ENCODE data around the gene SRXN1.
"Not testable (repeated sequence)": the region's sequence is repeated elsewhere in the genome, so short reads cannot be mapped to it uniquely, and the experiment has no call there.

The SRXN1 gene

DNA sequence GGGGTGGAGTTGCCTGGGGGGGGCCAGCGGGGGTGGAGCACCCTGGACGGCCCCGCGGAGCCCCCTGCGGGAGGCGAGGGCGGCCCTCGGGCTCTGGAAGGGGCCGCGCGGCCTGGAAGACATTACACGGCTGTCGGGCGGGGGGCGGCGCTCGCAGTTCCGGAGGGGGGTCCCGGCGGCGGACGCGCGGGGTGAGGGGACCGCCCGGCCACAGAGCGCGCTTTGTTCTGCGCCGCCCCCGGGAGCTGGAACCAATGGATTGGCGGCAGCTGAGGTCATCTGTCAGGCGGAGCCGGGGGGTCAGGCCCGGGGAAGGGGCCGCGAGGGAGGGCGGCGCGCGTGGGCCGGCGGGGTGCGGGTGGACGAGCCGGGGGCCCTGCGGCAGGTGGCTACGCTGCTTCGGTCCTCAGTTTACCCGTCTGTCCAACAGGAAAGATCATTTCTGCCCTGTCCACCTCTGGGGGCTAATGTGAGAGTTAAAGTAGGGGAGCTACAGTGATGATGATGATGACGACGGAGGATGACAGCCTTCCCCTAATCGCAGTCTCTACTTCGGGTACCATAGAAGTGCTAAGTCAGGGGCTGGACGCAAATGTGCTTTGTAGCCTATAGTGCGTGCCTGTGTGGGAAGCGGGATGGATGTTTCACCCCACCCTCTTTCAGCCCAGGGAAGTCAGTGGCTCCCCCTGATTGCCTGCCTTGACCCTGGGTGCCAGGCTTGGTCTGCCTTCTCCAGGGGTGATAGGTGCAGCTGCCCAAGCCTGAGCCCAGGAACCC lies 10.4 kb downstream of the SRXN1 start:
- intact Hi-C loops (cut with DNase I), result loop anchor here (10.0 kb wide), 1 partner anchor 288 kb away; no protein-coding TSS in a partner anchor
- peak in 40 of 42 donors; percentile 24 to 80 (median 58) for DNase-seq

DNA sequence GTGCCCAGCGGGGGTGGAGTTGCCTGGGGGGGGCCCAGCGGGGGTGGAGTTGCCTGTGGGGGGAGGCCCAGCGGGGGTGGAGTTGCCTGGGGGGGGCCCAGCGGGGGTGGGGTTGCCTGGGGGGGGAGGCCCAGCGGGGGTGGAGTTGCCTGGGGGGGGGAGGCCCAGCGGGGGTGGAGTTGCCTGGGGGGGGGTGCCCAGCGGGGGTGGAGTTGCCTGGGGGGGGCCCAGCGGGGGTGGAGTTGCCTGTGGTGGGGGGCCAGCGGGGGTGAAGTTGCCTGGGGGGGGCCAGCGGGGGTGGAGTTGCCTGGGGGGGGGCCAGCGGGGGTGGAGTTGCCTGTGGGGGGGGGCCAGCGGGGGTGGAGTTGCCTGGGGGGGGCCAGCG lies 11.0 kb downstream of the SRXN1 start:
- intact Hi-C loops (cut with DNase I), result loop anchor here (10.0 kb wide), 1 partner anchor 287 kb away; no protein-coding TSS in a partner anchor

GRCh38 chr20:641516-641875 lies 11.5 kb downstream of the SRXN1 start:
- intact Hi-C loops (cut with DNase I), result loop anchor here (10.0 kb wide), 1 partner anchor 287 kb away; no protein-coding TSS in a partner anchor
- DNase-seq, result no peak

More for the DNA sequence above, 11.0 kb downstream of the SRXN1 start:
- DNase-seq, result not testable (repeated sequence)

DNA sequence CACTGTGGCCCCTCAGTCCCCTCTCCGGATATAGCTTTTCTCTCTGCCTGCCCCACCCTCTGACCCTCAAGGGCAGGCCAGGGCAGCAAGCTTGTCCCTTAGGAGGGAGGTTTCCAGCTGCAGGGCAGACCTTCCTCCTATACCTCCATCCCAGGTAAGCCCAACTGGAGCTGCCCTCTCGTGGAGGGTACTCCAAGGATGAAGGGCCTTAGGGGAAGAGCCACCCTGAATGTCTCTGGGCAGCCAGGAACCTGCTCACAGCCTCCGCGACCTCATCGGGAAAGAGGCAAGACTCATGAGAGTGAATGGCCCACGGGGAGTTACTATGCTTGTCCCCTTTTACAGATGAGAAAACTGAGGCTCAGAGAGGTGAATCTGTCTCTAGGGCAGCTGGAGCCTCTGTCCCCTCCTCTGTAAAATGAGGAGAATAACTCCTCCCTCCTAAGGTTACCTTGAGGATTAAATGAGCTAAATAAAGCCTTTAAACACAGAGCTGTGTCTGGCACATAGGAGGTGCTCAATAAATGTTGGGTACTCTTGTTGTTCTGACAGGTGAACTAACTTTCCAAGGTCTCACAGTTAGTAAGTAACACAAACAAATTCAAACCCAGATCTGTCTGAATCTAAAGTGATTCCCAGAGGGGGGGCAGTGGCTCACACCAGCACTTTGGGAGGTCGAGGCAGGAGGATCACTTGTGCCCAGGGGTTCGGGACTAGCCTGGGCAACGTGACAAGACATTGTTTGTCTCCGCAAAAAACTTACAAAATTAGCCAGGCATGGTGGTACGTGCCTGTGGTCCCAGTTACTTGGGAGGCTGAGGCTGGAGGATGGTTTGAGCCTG lies 12.1 kb downstream of the SRXN1 start:
- DNase-seq, result no peak
- intact Hi-C loops (cut with DNase I), result loop anchor here (10.0 kb wide), 1 partner anchor 286 kb away; no protein-coding TSS in a partner anchor

DNA sequence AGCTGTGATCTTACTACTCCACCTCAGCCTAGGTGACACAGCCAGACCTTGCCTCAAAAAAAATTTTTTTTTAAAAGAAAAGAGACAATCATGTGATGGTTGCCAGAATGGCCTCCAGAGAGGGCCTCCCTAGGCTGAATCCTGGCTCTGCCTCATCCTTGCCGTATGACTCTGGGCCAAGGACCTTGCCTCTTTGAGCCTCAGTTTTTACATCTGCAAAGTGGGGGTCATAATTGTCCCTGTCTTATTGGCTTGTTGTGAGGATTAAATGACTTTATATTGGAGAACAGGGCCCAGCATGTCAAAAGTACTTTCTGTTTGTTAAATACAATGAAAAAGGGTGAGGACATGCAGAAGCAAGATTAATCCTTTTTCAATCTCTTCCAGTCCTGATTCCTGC lies 14.4 kb downstream of the SRXN1 start:
- DNase-seq, result no peak

GRCh38 chr20:637559-637958 lies 15.4 kb downstream of the SRXN1 start:
- intact Hi-C loops (cut with DNase I), result no loop called here
- DNase-seq, result no peak

More for the DNA sequence above, 14.4 kb downstream of the SRXN1 start:
- intact Hi-C loops (cut with DNase I), result no loop called here

GRCh38 chr20:635893-636338 lies 17.1 kb downstream of the SRXN1 start:
- DNase-seq, result no peak
- intact Hi-C loops (cut with DNase I), result no loop called here

GRCh38 chr20:635028-635892 lies 17.7 kb downstream of the SRXN1 start:
- intact Hi-C loops (cut with DNase I), result no loop called here
- no peak for DNase-seq

- peak in 36 of 42 donors; percentile 14 to 73 (median 48) for DNase-seq
- intact Hi-C loops (cut with DNase I), result no loop called here
Measured at GRCh38 chr20:634148-634925, 18.7 kb downstream of the SRXN1 start.

DNA sequence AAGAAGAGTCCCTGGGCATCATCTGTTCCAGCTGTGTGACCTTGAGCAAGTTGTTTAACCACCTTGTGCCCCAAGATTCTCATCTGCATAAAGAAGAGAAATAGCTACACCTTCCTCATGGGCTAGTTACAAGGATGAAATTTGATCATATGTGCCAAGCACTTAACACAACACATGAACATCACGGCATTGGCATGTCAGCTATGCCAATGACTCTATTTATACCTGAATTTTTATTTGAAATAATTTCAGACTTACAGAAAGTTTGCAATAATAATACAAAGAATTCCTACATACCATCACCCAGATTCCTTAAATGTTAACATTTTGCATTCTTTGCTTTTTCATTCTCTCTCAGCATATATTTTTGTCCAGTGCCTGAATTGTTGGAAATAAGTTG lies 21.9 kb downstream of the SRXN1 start:
- no peak for DNase-seq
- intact Hi-C loops (cut with DNase I), result no loop called here

GRCh38 chr20:626579-626978 lies 26.4 kb downstream of the SRXN1 start:
- intact Hi-C loops (cut with DNase I), result no loop called here
- no peak for DNase-seq

- DNase-seq, result no peak
Measured at GRCh38 chr20:625360-625932, 27.6 kb downstream of the SRXN1 start.

GRCh38 chr20:623704-624103 lies 29.3 kb downstream of the SRXN1 start:
- intact Hi-C loops (cut with DNase I), result no loop called here
- DNase-seq, result no peak

More at GRCh38 chr20:625360-625932, 27.6 kb downstream of the SRXN1 start:
- intact Hi-C loops (cut with DNase I), result no loop called here

DNA sequence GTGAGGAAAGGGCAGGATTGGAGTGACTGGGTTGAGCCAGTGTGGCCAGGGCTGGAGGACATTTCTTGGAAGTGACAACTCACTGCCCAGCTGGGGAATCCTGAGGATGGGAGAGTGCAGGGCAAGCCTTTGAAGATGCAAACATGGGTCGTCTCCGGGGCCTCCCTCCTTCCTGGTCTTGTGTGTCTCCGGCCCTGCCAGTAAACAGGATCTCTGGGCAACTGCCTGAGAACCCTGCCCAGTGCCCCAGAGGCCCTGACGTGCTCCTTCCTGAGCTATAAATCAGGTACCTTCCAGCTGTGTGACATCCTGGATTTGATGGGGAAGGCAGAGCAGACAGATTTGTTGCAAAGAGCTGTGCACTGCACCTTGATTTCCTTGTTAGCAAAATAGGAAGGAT lies 30.0 kb downstream of the SRXN1 start:
- intact Hi-C loops (cut with DNase I), result no loop called here
- no peak for DNase-seq

DNA sequence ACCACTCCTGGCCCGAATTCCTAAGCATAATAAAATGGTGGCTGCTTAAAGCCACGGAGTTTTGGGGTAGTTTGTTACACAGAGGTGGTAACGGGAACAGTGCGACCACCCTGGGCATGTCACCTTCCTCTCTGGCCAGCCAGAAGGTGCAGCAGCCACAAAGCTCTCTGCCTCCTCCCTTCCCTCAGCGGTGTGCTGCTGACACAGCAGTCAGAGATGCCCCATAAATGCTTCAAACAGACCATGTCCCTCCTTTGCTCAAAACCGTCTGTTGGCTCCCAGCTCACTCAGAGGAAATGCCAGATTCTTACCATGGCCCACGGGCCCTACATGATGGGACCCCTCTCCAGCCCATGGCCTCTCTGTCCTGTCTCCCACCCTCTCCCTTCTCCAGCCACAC lies 30.8 kb downstream of the SRXN1 start:
- intact Hi-C loops (cut with DNase I), result no loop called here
- DNase-seq, result no peak

GRCh38 chr20:621125-621756 lies 31.8 kb downstream of the SRXN1 start:
- no peak for DNase-seq
- intact Hi-C loops (cut with DNase I), result no loop called here

- no peak for DNase-seq
- intact Hi-C loops (cut with DNase I), result no loop called here
Measured at GRCh38 chr20:620246-620645, 32.8 kb downstream of the SRXN1 start.

- DNase-seq, result no peak
- intact Hi-C loops (cut with DNase I), result no loop called here
Measured at GRCh38 chr20:618980-619379, 34.0 kb downstream of the SRXN1 start.

Data from head of caudate nucleus (tissue), 42 donors.